Aorta (tissue), 5 donors: Measurements from ENCODE around the gene RPL28. TPM values are rescaled to one million over a fixed set of nuclear protein-coding genes. Genes with fewer than 3 reads are reported as not detected.
A peak's percentile ranks its signal among the peaks of the same experiment; 100 is the strongest.
"Not testable (repeated sequence)": the region's sequence is repeated elsewhere in the genome, so short reads cannot be mapped to it uniquely, and the experiment has no call there.

Source experiments
- ATAC-seq: fragments of 200-7000 bp; cut with Tn5 transposase; one replicate; pipeline ENCODE4 v1.9.1; 2022; ENCODE audit warnings: moderate library complexity; ENCODE audit not compliant: low FRiP score
- DNase-seq, 2 donors: peaks; one replicate each; pipeline ENCODE4 v3.0.0-alpha.2; 2020
- H3K27ac ChIP-seq, 2 donors: one replicate each; pipeline ENCODE4 v1.5.1; 2013; ENCODE audit warnings: low read length in 2 of 2, mild to moderate bottlenecking in 2 of 2, moderate library complexity in 2 of 2, control low read depth in 1 of 2, inconsistent platforms in 1 of 2, low read depth in 1 of 2
- H3K27me3 ChIP-seq, 2 donors: one replicate each; pipeline ENCODE4 v1.6.1; 2013; ENCODE audit warnings: control low read depth in 1 of 2, low read length in 1 of 2, mild to moderate bottlenecking in 1 of 2, moderate library complexity in 1 of 2; ENCODE audit not compliant: insufficient read depth in 2 of 2, control insufficient read depth in 1 of 2
- H3K36me3 ChIP-seq, 2 donors: one replicate each; pipeline ENCODE4 v1.6.1; 2013; ENCODE audit warnings: control low read depth in 1 of 2, low read length in 1 of 2, mild to moderate bottlenecking in 1 of 2; ENCODE audit not compliant: insufficient read depth in 2 of 2, control insufficient read depth in 1 of 2
- H3K4me1 ChIP-seq, 2 donors: one replicate each; pipeline ENCODE4 v1.6.1; 2013; ENCODE audit warnings: low read length in 2 of 2, control low read depth in 1 of 2, mild to moderate bottlenecking in 1 of 2, moderate library complexity in 1 of 2; ENCODE audit not compliant: insufficient read depth in 2 of 2, control insufficient read depth in 1 of 2
- H3K4me3 ChIP-seq, 2 donors: one replicate each; pipeline ENCODE4 v1.5.1; 2013; ENCODE audit warnings: low read length in 2 of 2, control low read depth in 1 of 2, mild to moderate bottlenecking in 1 of 2
- H3K9me3 ChIP-seq: one replicate; pipeline ENCODE4 v1.6.1; 2013; ENCODE audit warnings: mild to moderate bottlenecking, low read length; ENCODE audit not compliant: control insufficient read depth
- WGBS, 2 donors: extraction: QIAGEN DNeasy Blood & Tissue Kit; methylation state at CpG; one replicate each; pipeline ENCODE4 v1.1.7; 2013; 5-methylcytosine and 5-hydroxymethylcytosine counted together
- intact Hi-C, 2 donors: fragments of 100-400 bp; cut with DNase I; formaldehyde crosslinking; loops; one replicate each; pipeline versions ENCODE4 v1.14.2 to v1.15.0; 2022
- polyA plus RNA-seq, 2 donors: library from polyadenylated mRNA; stranded (reverse); fragments of 200-250 nt; gene quantifications; one replicate each; pipeline ENCODE4 v1.2.3, GENCODE V29; 2013
- total RNA-seq, 2 donors: library from RNA; stranded (reverse); fragmentation: NEBNext Ultra II Directional; extraction: Animal tissue kit (Norgen Biotek cat#: 25700); gene quantifications; one replicate each; pipeline ENCODE4 v1.2.1, GENCODE V29; 2021
- donor health status: healthy with polysubstance abuse.
- donor health status: Bipolar disorder and iron deficiency.
- donor health status: DM: no; HTN: no; CAD: no.
- donor health status: DM: no; HTN: no; CAD: no.
- donor health status: DM: yes; HTN: yes; CAD: no.

RPL28 gene
- total and polyA plus RNA-seq, 4 donors = 841 to 1,335 (median 1,160) TPM

- H3K27me3 ChIP-seq = no peaks in the 10 kb centered on the region
- intact Hi-C loops = no loop called here
- no peaks in the 10 kb centered on the region for H3K36me3 ChIP-seq
- peak overlapping the region in 1 of 2 donors; percentile 20 for H3K4me3 ChIP-seq
- peak overlapping the region in 1 of 2 donors; percentile 77 for H3K27ac ChIP-seq
- DNase-seq = no peak
- whole genome bisulfite sequencing, 2 donors = 60 to 66% methylated on average over 9 of the region's 9 CpGs
- no peaks in the 10 kb centered on the region for H3K9me3 ChIP-seq
- no peak for ATAC-seq
- H3K4me1 ChIP-seq = peaks cover 0 to 2% of the 10 kb centered on the region in 2 donors
Measured at GRCh38 chr19:55408533-55408872, 22.8 kb downstream of the RPL28 start.

DNA sequence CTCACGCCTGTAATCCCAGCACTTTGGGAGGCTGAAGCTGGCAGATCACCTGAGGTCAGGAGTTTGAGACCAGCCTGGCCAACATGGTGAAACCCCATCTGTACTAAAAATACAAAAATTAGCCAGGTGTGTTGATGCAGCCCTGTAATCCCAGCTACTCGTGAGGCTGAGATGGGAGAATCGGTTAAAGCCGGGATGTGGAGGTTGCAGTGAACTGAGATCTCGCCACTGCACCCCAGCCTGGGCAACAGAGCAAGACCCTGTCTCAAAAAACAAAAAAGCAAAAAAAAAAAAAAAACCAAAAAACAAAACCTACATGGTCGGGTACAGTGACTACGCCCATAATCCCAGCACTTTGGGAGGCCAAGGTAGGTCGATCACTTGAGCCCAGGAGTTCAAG is 23.4 kb downstream of the RPL28 start:
- H3K4me1 ChIP-seq, H3K9me3 ChIP-seq, ATAC-seq, H3K27ac ChIP-seq, H3K4me3 ChIP-seq, H3K36me3 ChIP-seq, intact Hi-C loops, H3K27me3 ChIP-seq, DNase-seq: not testable (repeated sequence)
- WGBS, 2 donors = 97% methylated on average over 8 of the region's 8 CpGs

GRCh38 chr19:55410168-55410567 is 24.4 kb downstream of the RPL28 start:
- H3K27ac ChIP-seq = no peak overlapping the region
- no peak for DNase-seq
- H3K36me3 ChIP-seq = no peaks in the 10 kb centered on the region
- H3K27me3 ChIP-seq = no peaks in the 10 kb centered on the region
- H3K9me3 ChIP-seq = no peaks in the 10 kb centered on the region
- ATAC-seq = no peak
- H3K4me3 ChIP-seq = no peak overlapping the region
- WGBS, 2 donors = 97 to 98% methylated on average over 2 of the region's 2 CpGs
- peaks cover 0 to 2% of the 10 kb centered on the region in 2 donors for H3K4me1 ChIP-seq
- intact Hi-C loops = loop anchor here in 1 of 2 donors (10.0 kb wide), 1 partner anchor 265 kb away; the partner anchor contains the start of gene TNNT1

DNA sequence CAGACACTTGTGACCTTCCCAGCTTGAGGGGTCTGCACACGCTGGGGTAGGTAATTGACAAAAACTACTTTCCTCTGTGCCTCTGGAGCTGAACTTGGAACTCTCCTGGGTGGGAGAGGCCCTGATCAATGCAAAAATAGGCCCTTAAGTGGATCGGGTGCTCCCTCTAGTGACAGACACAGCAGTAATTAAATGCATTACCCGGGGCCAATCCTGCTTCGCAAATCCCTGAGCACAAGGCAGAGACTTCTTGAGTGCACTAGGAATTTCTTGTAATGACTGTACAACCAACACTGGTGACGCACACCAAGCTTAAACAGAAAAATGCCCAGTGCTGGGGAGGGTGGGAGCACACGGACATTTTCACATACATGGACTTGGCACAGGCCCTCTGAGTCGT is 32.5 kb downstream of the RPL28 start:
- ATAC-seq (peak; percentile 74), DNase-seq (no peak)
- H3K36me3 ChIP-seq = no peaks in the 10 kb centered on the region
- H3K4me3 ChIP-seq = no peak overlapping the region
- 14 to 15% methylated on average over 7 of the region's 7 CpGs for WGBS, 2 donors
- H3K4me1 ChIP-seq = no peaks in the 10 kb centered on the region
- H3K27me3 ChIP-seq = no peaks in the 10 kb centered on the region
- no peak overlapping the region for H3K27ac ChIP-seq
- intact Hi-C loops = loop anchor here in 1 of 2 donors (10.0 kb wide), 1 partner anchor 273 kb away; the partner anchor contains the start of gene TNNT1
- no peaks in the 10 kb centered on the region for H3K9me3 ChIP-seq

DNA sequence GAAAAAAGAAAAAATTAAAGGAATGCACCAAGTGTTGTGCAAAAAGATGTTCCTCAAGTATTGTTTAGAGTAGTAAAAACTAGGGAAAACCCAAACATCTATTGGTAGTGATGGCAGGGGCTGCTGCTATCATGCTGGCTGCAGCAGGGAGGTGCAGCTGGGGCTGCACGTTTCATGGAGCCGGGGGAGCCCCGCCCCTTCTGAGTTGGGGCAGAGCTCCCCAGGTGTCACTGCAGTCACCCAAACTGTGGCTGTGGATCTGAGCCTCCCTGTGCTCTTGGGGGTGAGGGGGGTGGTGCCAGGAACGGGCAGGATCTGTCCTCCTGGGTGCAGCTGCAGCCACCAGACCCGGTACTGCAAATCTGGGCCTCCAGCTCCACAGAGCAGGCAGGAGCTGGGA is 33.4 kb downstream of the RPL28 start:
- H3K27ac ChIP-seq = no peak overlapping the region
- intact Hi-C loops = loop anchor here in 1 of 2 donors (10.0 kb wide), 1 partner anchor 274 kb away; the partner anchor contains the start of gene TNNT1
- ATAC-seq = no peak

GRCh38 chr19:55419624-55420236 is 34.0 kb downstream of the RPL28 start:
- Histone ChIP-seq H3K27ac (no peak overlapping the region), H3K4me3 (no peak overlapping the region), H3K9me3 (no peaks in the 10 kb centered on the region), H3K36me3 (no peaks in the 10 kb centered on the region), H3K4me1 (no peaks in the 10 kb centered on the region), H3K27me3 (no peaks in the 10 kb centered on the region)
- 54 to 68% methylated on average over 5 of the region's 5 CpGs for WGBS, 2 donors
- no peak for DNase-seq
- intact Hi-C loops = loop anchor here in 1 of 2 donors (10.0 kb wide), 1 partner anchor 275 kb away; the partner anchor contains the start of gene TNNT1
- no peak for ATAC-seq

More for the DNA sequence above, 33.4 kb downstream of the RPL28 start:
- no peaks in the 10 kb centered on the region for H3K36me3 ChIP-seq
- no peak overlapping the region for H3K4me3 ChIP-seq
- no peaks in the 10 kb centered on the region for H3K27me3 ChIP-seq
- 63 to 68% methylated on average over 5 of the region's 5 CpGs for WGBS, 2 donors
- H3K4me1 ChIP-seq = no peaks in the 10 kb centered on the region
- no peaks in the 10 kb centered on the region for H3K9me3 ChIP-seq
- no peak for DNase-seq

GRCh38 chr19:55421281-55421680 is 35.5 kb downstream of the RPL28 start:
- H3K4me1 ChIP-seq, H3K27ac ChIP-seq, H3K27me3 ChIP-seq, intact Hi-C loops, H3K36me3 ChIP-seq, ATAC-seq, H3K9me3 ChIP-seq, H3K4me3 ChIP-seq, DNase-seq: not testable (repeated sequence)
- 76 to 85% methylated on average over 4 of the region's 4 CpGs for WGBS, 2 donors

- ATAC-seq = no peak
- no peak overlapping the region for H3K27ac ChIP-seq
- intact Hi-C loops = no loop called here
- 57 to 65% methylated on average over 13 of the region's 13 CpGs for WGBS, 2 donors
- H3K9me3 ChIP-seq = no peaks in the 10 kb centered on the region
- no peak overlapping the region for H3K4me3 ChIP-seq
- H3K4me1 ChIP-seq = no peaks in the 10 kb centered on the region
- no peak for DNase-seq
- H3K27me3 ChIP-seq = no peaks in the 10 kb centered on the region
- no peaks in the 10 kb centered on the region for H3K36me3 ChIP-seq
Measured at GRCh38 chr19:55423225-55424005, 37.7 kb downstream of the RPL28 start.

GRCh38 chr19:55424518-55424917 is 38.8 kb downstream of the RPL28 start:
- no peak for DNase-seq
- Histone ChIP-seq H3K9me3 (no peaks in the 10 kb centered on the region), H3K36me3 (no peaks in the 10 kb centered on the region), H3K4me1 (no peaks in the 10 kb centered on the region), H3K27me3 (no peaks in the 10 kb centered on the region), H3K4me3 (no peak overlapping the region), H3K27ac (no peak overlapping the region)
- intact Hi-C loops = no loop called here
- ATAC-seq = no peak
- WGBS, 2 donors = 68 to 76% methylated on average over 3 of the region's 3 CpGs
